ENCODE data around the gene NLRP9.

Gene NLRP9

GRCh38 chr19:55686311-55687050 is 51.7 kb downstream of the NLRP9 start:
- TF ChIP-seq CTCF (IDR thresholded peaks at IDR 0.05; ENCODE audit: insufficient read depth, low read depth, low read length, missing control alignments): no peak
- no peak overlapping the region for H3K4me3 ChIP-seq (ENCODE audit: low read length)
- DNase-seq (ENCODE audit: low read depth): no peak

DNA sequence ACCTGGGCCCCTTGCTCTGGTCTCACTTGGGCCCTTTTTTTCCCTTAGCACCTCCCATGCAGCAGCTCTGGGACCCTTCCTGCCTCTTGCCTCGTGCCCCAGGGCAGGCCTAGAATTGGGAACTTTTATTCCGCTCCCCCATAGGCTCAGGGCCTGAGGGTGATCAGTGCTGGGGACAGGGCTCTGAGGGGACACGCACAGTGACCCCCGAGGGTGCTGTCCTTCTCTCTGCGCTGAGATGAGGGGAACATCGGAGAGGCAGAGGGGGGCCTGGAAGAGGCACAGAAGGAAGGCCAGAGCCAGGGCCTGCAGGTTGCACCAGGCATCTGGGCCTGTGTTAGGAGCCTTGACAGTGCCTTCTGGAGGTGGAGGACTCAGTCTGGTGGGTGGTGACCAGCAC is 52.4 kb downstream of the NLRP9 start:
- H3K4me3 ChIP-seq (ENCODE audit: low read length): no peak overlapping the region
- no peak for TF ChIP-seq CTCF (IDR thresholded peaks at IDR 0.05; ENCODE audit: insufficient read depth, low read depth, low read length, missing control alignments)
- DNase-seq (ENCODE audit: low read depth): no peak

DNA sequence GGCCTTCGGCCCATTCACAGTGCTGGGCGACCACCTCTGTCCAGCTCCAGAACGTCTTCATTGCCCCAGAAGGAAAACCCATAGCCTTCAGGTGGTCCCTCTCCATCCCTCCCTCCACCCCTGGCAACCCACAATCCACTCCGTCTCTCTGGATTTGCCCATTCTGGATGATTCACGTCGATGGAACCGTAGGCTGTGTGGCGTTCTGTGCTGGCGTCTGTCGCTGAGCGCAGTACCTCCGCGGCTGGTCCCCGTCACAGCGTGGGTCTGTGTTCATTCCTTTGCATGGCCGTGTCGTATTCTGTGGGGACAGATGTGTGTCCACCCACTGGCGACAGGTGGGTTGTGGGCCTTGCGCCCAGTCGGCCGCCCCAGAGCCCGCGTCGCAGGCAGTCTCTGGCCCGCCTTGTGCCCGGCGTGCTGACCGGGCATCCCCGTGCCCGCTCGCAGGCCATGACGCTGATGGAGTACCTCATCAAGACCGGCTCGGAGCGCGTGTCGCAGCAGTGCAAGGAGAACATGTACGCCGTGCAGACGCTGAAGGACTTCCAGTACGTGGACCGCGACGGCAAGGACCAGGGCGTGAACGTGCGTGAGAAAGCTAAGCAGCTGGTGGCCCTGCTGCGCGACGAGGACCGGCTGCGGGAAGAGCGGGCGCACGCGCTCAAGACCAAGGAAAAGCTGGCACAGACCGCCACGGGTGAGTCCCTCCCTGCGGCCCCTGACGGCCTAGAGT is 53.1 kb downstream of the NLRP9 start:
- no peak for TF ChIP-seq CTCF (IDR thresholded peaks at IDR 0.05; ENCODE audit: insufficient read depth, low read depth, low read length, missing control alignments)
- H3K4me3 ChIP-seq (ENCODE audit: low read length): no peak overlapping the region
- no peak for DNase-seq (ENCODE audit: low read depth)

GRCh38 chr19:55683449-55684261 is 54.5 kb downstream of the NLRP9 start:
- no peak for TF ChIP-seq CTCF (IDR thresholded peaks at IDR 0.05; ENCODE audit: insufficient read depth, low read depth, low read length, missing control alignments)
- DNase-seq (ENCODE audit: low read depth): no peak
- no peak overlapping the region for H3K4me3 ChIP-seq (ENCODE audit: low read length)

DNA sequence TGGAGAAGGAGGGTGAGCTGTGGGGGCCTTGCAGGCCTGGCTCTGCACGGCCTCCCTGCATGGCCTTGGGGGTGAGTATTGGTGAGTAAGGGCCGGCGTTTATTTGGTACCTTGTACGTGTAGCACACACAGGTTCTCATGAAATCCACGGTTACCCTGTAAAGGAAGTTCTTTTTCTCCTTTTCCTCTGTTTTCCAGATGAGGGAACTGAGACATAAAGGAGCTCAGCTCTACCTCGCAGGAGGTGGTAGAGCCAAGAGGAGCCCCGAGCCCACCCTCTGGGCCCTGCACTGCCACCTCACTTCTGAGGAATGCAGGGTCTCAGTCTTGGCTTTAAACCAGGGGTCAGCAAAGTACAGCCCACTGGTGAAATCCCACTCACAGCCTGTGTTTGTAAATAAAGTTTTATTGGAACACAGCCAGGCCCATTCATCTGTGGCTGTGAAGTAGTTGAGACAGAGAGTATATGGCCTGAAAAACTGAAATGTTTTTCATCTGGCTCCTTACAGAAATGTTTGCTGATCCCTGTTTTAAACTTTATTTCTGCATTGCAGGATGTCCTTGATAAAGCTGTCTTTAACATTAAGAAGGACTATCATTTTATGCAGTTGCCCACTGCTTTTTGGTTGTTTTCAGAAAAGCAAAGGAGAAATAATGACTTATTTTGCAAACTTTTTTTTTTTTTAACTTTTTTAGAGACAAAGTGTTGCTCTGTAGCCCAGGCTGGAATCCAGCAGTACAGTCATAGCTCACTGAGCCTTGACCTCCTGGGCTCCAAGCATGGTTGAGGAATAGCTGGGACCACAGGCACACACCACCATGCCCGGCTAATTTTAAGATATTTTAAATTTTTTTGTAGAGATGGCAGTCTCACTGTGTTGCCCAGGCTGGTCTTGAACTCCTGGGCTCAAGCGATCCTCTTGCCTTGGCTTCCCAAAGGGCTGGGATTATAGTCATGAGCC is 56.8 kb downstream of the NLRP9 start:
- no peak for DNase-seq (ENCODE audit: low read depth)
- H3K4me3 ChIP-seq (ENCODE audit: low read length): no peak overlapping the region
- TF ChIP-seq CTCF (IDR thresholded peaks at IDR 0.05; ENCODE audit: insufficient read depth, low read depth, low read length, missing control alignments): no peak
